GM18867 (cell line): ENCODE data around the gene ACACB.

Experiments
- ATAC-seq: cut with Tn5 transposase; IDR thresholded peaks from one replicate; pipeline ENCODE4 v1.9.1; 2021; ENCODE audit warnings: mild to moderate bottlenecking, moderate library complexity; ENCODE audit not compliant: unreplicated experiment

The ACACB gene

DNA sequence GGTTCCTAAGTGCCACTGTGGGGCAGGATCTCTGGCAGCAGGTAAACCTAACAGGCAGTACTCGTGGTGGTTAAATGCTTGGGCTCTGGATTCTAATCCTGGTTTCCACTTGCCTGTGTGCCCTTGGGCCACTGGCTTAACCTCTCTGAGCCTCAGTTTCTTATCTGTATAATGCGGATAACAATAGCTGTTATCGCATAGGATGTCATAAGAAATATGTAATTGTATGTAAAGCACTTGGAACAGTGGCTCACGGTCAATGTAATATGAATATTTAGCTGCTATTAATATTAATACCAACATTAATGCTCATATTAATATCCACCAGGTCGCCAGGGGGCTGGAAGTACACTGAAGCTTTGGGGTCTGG is 175.9 kb downstream of the ACACB start:
- no peak for ATAC-seq

DNA sequence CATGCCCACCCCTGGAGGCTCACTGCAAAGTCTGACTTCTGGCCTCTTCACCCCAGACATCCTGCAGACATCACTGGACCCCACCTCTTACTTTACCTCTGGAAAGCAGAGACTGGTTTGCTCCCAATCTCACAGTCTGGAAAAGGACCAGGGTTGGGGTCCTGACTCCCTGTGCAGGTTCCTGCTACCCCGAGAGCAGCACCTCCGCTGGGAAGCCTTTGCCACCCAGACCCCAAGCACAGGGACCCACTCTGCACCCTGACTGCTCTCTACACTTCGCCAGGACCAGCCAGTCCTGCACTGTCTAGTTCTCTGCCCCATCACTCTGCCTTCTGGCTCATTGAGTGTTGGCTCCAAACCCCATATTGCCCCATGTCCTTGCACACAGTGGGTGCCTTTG is 176.7 kb downstream of the ACACB start:
- no peak for ATAC-seq

DNA sequence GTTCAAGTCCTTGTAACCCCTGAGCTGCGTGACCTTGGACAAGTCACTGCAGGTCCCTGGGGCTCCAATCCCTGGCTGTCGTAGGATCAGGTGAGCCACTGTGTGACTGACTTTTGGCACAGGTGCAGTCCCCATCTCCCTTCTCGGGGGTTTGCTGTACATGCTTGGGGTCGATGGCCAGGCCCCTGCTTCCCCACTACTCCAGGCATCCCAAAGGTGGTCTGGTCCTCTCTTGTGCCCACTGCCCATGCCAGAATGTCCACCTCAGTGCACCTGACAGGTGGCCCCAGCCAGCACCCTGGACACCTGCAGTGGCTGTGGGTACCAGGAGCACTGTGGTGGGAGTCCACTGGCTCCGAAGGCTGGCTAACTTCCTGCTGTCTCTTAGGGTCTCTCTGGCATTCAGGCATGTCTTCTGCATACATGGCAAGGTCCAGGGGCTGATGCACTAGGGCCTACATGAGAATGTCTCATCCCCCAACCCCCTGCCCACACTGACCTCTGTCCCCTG is 178.0 kb downstream of the ACACB start:
- ATAC-seq, result no peak

DNA sequence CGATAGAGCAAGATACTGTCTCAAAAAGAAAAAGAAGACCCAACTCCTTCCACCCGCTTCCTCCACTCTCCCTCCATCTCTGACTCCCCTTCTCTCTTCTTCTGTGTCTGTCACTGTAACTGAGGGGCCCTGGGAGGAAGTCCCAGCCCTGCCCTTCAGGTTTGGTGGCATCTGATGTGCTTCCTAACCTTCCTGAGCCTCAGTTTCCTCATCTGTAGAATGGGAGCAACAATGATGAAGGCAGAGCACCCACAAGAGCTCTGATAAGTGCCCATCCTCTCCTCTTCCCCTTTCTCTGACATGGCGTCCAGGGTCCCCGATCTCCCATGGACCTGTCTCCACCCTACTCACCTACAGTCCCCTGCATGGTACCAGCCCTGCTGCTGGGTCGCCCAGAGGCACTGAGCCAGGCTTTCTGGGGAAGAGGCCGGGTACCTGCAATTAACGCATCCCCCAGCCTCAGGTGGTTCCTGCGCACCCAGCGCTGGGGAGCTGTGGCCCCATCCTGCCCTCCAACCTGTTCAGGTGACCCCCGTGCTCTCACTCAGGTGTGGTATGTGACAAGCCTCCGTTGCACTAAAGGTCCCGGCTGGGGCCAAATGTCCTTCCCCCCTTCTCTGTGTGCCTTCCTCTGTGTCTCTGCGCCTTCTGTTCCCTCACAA is 179.5 kb downstream of the ACACB start:
- no peak for ATAC-seq

DNA sequence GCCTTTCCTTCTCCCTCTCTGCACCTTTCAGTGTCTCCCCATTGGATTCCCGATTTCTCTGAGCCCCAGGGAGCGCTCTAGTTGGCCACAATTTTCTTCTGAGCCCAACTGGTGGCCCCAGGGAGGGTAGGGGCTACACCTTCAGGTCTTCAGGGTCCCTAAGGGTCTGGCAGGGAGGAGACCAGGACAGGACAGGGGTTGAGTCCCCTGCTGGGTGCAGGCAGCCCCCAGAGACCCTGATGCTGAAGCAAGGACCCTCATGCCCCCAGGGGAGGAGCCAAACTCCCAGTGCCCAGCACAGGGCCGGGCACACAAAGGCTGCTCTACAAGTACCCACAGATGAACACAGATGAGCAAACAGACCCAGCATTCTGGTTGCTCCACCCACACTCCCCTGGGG is 180.0 kb downstream of the ACACB start:
- no peak for ATAC-seq

DNA sequence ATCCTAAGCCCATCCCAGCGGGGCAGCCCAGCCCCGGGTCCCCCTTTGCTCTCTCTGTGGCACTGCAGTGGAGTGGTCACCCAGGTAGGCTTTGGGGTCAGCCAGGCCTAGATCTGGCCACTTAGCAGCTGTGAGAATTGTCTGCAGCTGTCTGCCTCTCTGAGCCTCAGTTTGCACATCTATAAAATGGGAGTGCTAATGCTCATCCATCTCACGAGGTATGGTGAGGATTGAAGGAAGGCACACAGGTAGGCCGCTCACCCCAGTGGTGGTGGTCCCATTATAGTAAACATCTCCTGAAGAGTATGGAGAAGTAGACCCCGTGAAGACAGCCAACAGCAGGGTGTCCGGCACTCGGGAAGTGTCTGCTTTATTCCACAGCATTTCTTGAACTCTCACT is 183.5 kb downstream of the ACACB start:
- ATAC-seq, result no peak

DNA sequence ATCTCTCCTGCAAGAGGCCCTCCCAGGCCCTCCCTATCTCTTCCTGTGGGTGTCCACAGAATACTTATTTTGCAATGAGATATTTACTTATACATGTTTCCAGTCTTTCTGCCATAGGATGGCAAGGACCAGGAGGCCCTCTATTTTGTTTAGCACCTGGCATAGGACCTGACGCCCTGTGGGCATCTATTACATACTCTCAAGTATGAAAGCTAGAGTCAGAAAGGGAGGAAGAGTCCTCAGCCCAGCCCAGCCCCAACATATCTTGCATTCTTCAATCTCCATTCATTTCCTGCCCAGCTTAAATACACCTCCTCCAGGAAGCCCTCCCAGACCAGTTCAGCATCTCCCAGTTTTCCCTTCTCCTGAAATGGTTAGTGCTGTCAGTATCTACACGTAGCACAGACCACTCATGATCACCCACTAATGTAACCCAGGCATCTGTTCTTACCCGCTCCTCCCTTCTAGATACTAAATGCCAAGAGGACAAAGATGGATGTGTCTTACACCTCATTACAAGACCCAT is 185.3 kb downstream of the ACACB start:
- no peak for ATAC-seq

DNA sequence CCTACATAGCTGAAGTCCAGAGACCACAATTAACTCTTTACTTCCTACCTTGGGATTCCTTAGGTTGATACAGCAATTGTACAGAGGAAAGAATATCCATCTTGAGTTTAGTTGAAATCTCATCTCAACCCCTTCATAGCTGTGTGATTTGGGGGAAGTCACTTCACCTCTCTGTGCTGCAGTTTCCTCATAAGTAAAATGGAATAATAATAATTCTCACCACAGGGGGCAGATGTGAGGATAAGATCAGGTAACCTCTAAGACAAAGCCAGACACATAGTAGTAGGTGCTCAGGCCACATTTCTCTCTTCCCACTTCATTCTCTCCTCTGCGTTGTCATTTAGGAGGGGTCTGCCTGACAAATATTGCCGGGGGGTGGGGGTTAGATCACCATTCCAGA is 186.0 kb downstream of the ACACB start:
- no peak for ATAC-seq

DNA sequence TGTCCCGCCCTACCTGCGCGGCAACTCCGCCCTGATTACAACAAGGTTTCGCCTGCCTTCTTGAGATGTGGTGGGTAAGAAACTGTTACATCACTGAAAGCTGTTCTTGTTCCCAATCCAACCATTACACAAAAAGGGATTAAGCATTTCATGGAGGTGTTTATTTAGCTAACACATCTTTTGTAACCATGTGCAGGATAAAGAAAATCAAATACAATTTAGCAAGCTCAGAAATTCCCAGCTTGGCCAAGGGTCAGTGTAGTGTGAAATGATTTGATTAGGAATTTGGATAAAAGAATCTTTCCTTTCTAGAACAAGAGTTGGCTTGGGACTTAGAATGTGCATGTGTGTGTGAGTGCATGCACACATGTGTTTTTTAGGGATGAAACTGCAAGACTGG is 186.4 kb downstream of the ACACB start:
- ATAC-seq, result no peak

DNA sequence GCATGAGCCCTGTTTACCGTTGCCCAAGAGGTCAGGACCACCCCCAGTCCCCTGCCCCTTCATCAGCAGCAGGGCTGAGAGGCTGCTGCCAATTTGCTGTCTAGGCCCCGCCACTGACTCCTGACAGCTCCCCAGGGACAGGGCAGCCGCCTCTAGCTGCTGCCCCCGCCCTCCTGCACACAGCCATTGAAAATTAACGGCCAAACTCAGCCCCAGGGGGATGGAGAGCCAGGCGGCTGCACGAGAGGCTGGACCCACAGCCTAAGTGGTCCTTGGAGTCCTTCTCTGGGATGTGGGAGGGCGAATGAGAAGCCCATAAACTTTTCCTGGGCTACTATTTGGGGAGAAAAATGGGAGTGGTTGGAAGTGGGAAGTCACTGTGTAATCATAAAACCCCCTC is 188.1 kb downstream of the ACACB start:
- ATAC-seq, result no peak

DNA sequence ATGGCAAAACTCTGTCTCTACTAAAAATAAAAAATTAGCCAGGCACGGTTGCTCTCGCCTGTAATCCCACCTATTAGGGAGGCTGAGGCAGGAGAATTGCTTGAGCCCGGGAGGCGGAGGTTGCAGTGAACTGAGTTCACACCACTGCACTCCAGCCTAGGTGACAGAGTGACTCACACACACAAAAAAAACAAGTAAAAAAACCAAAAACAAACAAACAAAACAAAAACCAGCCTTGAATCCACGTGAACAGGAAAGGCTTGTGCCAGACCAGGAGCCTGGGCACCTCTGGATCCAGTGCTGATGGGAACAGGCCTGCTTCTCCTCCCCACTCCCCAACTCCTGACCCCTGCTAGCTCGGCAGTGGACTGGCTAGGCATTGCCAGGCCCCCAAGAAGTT is 189.2 kb downstream of the ACACB start:
- ATAC-seq, result no peak

DNA sequence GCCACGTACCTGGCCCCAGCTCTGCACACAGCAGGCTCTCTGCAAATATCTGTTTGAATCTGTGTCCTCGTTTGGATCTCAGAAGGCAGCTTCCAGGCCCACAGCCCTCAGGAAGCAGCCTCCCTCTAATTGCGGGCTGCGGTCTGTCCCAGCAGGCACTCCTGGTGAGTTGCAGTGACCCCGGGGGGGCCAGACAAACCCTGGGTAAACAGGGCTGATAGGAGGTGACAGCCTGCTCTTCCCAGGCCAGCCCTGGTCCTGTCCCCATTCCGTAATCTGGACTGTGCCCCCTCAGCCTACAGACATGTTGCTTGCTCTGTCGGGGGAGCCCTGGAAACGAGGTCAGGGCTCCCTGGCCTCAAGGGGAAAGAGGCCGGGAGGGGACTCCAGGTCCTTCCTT is 190.7 kb downstream of the ACACB start:
- ATAC-seq, result no peak

DNA sequence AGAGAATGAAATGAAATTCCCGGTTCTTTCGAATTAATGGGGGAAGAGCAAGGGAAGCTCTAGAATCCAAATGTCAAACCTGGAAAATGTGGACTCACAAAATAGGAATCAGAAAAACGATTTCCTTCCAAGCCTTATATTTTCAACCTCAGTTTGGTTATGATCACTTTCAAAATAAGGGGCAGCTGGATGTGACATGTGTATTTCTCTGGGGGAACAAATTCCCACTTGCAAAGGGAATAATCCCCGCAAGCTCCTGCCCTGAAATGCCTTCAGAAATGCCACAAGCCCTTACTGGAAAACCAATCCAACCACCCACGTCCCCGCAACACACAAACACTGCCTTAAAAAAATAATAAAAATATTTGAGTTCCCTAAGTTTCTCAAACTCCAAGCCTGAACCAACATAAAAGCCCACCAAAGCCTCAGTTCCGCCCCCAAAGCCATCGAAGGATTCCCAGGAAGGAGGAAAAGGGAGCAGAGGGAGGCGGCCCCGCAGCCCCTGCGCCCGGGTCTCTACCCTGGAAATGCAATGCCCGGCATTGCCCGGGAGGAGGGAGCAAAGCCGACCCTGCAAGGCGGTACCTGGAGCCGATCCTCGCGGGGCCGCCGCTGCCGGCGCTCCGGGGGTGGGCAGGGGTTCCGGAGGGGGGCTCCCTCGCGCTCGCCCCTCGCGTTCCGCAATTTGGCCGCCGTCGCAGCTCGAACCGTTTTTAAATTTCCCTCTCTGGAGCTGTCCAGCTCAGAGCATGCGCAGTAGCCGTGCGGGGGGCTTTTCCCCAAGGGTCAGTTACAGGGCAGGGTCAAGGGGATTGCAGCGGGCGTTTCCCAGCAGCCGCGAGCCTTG is 192.4 kb downstream of the ACACB start, which contains the start of gene FOXN4:
FOXN4 (minus strand) TSS at position 751 of the 847 bp plus-strand sequence. CDS start 963 bp downstream, outside the sequence.
- ATAC-seq, result no peak

DNA sequence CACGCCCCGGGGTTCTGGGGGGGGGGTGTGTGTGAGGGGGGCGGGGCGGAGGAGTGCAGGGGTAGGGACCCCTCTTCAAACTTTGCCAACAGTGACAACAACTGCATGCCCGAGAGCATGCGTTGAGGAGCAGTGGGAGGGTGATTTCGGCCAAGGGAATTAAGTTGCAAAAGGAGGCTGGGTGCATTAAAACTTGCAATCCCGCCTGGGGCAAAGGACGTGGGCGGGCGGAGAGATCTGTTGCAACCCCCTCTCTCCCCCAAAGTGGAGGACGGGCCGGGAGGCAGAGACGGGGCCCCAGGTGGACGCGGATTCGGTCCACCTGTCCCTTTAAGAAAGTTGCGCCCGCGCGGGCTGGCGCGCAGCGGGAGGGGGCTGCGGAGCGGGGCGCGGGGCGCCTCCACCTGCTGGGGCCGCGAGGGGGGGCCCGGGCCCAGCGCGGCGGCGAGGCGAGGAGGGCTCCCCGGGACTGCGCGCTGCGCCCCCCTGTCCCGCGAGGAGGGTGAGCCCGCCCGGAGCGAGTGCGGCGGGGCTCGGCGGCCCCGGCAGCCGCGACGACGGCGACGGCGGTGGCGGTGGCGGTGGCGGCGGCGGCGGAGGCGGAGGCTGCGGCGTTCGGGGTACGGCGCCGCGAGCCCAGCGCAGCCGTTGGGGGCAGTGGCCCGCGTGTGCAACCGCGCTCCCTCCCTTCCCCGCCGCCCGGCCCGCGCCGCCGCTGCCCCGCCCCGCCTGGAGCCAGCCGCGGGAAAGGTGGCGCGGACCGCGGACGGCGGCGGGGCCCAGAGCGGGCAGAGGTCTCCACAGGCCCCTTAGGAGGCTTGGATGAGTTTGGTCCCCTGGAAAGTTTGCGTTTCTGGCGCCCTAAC is 193.2 kb downstream of the ACACB start:
- no peak for ATAC-seq

DNA sequence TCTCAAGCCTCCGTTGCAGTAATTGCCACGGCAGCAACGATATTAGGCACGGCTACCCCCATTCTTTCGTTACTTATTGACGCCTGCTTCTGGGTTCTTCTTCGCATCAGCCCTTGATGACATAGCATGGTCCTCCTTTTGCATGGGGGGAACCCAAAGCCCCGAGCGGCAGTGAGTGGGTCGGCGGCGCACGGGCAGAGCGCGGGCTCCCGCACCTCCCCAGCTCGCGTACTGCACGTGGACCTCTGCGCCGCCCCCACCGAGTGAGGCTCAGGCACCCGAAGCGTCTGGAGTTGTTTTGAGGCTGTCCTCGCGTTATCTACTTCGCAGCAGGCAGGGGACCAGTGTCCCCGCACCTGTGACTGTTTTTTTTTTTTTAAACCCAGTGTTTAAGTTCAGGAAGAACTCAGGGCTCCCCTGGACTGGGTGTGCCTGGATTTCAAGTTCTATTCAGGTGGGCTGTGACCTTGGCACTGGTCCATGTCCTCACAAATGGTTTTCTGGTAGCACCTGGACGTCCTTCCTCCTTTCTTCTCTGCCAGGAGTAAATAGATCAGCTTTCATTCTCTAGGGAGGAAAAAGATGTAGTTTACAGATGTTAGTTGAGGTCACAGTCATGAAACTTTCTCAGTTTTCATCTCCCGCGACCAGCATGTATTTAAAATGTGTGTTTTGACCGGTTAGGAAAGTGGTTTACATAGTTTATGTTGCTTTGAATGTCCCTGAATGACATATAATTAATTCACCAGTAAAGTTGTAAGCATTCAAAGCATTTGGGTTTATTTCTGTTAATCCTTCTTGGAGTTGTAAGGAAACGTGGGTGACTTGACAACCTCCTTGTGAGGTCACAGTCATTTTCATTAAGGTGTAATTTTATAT is 194.1 kb downstream of the ACACB start:
- ATAC-seq, result no peak
